Stimulated activated naive B cell treated with anti-CD40 and anti-IgM and Interleukin-4, amounts not matched to agents 10 μg/mL and 1 μg/mL and 100 μg/mL, for 72 hours (primary cell): ENCODE data around the gene TIMM22.
"Not testable (repeated sequence)": the region's sequence is repeated elsewhere in the genome, so short reads cannot be mapped to it uniquely, and the experiment has no call there.

Source experiments
- ATAC-seq, 2 donors: fragments of 150-1000 bp; cut with Tn5 transposase; replicated peaks; 2 replicates each; pipeline ENCODE4 v1.10.0; 2021; ENCODE audit warnings: moderate library complexity in 1 of 2
- DNase-seq: peaks from one replicate; pipeline ENCODE4 v3.0.0; 2021
- H3K27ac Mint-ChIP-seq: one replicate; pipeline ENCODE4 v1.8.0; 2022; ENCODE audit warnings: mild to moderate bottlenecking, mixed read lengths
- H3K27me3 Mint-ChIP-seq, 2 donors: one replicate each; pipeline ENCODE4 v1.8.0; 2022; ENCODE audit warnings: mixed read lengths in 2 of 2
- H3K36me3 Mint-ChIP-seq, 2 donors: one replicate each; pipeline ENCODE4 v1.8.0; 2022; ENCODE audit warnings: mixed read lengths in 2 of 2, mild to moderate bottlenecking in 1 of 2
- H3K4me1 Mint-ChIP-seq, 2 donors: one replicate each; pipeline ENCODE4 v1.8.0; 2022; ENCODE audit warnings: mixed read lengths in 2 of 2, mild to moderate bottlenecking in 1 of 2
- H3K4me3 Mint-ChIP-seq, 2 donors: one replicate each; pipeline ENCODE4 v1.8.0; 2022; ENCODE audit warnings: mild to moderate bottlenecking in 2 of 2, mixed read lengths in 2 of 2, moderate library complexity in 1 of 2
- H3K9me3 Mint-ChIP-seq, 2 donors: one replicate each; pipeline ENCODE4 v1.8.0; 2022; ENCODE audit warnings: mixed read lengths in 2 of 2, mild to moderate bottlenecking in 1 of 2

The TIMM22 gene

DNA sequence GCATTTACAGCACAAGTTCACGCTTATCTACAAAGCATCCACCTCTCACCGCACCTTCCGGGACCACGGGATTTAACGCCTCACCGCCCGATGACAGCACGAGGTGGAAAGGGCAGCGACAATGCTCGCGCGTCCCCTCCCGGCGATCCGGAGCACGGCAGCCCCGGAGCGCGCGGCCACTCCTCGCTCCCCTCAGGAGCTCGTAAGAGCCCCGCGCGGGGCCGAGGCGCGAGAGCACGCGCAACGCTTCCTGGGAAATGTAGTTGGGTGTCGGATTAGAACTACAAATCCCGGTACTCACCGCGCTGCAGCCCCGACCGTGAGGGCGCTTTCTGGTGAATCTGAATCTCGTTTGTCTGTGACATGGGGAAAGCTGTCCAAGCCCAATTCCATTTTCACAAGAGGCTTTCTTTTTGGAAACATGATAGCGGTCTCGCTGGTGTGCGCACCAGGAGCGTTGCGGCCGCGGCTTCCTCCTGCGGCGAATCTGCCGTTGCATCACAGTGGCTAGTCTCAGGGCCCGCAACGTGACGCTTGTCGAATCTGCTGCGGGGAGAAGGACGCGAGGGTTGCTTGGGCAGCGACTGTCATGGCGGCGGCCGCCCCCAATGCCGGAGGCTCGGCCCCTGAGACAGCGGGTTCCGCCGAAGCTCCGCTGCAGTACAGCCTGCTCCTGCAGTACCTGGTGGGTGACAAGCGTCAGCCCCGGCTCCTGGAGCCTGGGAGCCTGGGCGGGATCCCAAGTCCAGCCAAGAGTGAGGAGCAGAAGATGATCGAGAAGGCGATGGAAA, at the start of gene TIMM22:
Gene TIMM22, plus strand, starts transcription at position 576 of the 791 bp plus-strand sequence. Its CDS starts 14 bp downstream, at position 590.
- Mint-ChIP-seq H3K9me3 (peaks cover 15 to 16% of the 10 kb centered on the region in 2 donors), H3K36me3 (peaks cover 10 to 40% of the 10 kb centered on the region in 2 donors), H3K4me3 (peak within 1 kb of the TSS; percentile 94 to 97), H3K4me1 (peaks cover 12 to 25% of the 10 kb centered on the region in 2 donors), H3K27me3 (no peaks in the 10 kb centered on the region), H3K27ac (peak within 1 kb of the TSS; percentile 99)
- ATAC-seq: peak; percentile 95 to 96
- peak; percentile 95 for DNase-seq

DNA sequence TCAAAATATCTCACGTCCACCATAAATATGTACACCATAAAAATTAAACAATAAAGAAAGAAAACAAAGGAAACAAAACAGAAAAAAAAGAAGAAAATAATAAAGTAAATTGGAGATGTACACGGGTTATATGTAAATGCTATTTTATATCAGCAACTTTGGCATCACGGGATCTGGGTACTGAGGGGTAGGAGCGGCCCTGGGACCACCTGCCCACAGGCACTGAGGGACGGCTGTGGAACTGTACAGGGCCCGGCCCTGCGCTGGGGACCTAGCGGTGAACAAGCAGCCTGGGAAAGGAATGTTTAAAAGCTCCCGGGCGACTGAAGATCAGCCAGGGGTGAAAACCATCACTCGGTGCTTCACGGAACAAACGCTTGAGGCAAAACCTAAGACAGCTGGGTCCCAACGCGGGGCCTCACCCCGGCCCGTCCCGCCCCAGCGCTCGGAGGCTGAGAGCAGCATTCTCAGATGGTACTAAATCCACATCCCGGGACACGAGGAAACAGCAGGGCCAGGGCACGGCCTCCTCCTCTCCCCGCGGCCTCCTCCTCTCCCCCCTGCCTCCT, 48.6 kb upstream of the TIMM22 start:
- no peak for DNase-seq
- Mint-ChIP-seq H3K4me1 (no peaks in the 10 kb centered on the region), H3K36me3 (no peaks in the 10 kb centered on the region), H3K27ac (no peak overlapping the region), H3K27me3 (peaks cover 23 to 30% of the 10 kb centered on the region in 2 donors), H3K4me3 (no peak overlapping the region), H3K9me3 (no peaks in the 10 kb centered on the region)
- no peak for ATAC-seq

DNA sequence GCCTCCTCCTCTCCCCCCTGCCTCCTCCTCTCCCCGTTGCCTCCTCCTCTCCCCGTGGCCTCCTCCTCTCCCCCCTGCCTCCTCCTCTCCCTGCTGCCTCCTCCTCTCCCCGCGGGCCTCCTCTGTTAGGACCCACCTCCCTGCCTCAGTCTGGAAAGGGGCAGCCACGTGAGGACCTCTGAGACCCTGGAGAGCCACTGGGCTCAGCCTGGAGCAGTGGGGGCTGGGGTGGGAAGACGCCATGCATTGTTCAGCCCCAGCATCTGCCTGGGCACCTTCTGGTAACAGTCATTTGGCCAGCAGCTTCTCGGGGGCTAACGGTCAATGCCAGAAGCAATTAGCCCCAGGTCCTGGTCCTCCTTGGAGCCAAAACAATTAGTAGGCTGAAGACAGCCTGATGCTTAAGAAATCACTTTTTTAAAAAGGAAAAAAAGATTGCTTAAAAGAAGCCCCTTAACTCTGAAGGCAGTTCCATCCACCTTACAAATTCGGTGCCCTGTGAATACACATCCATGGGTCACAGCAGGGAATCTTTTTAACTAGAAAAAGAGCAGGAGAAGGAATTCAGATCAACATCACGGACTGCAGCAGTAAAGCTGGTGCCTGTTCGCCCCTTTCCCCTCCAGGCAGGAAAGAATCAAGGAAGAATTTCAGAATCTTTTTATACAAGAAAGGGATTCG, 47.2 kb upstream of the TIMM22 start:
- DNase-seq (no peak), ATAC-seq (no peak)
- H3K36me3 Mint-ChIP-seq: no peaks in the 10 kb centered on the region
- H3K27me3 Mint-ChIP-seq: peaks cover 31 to 38% of the 10 kb centered on the region in 2 donors
- no peak overlapping the region for H3K4me3 Mint-ChIP-seq
- H3K27ac Mint-ChIP-seq: no peak overlapping the region
- H3K9me3 Mint-ChIP-seq: no peaks in the 10 kb centered on the region
- H3K4me1 Mint-ChIP-seq: no peaks in the 10 kb centered on the region

DNA sequence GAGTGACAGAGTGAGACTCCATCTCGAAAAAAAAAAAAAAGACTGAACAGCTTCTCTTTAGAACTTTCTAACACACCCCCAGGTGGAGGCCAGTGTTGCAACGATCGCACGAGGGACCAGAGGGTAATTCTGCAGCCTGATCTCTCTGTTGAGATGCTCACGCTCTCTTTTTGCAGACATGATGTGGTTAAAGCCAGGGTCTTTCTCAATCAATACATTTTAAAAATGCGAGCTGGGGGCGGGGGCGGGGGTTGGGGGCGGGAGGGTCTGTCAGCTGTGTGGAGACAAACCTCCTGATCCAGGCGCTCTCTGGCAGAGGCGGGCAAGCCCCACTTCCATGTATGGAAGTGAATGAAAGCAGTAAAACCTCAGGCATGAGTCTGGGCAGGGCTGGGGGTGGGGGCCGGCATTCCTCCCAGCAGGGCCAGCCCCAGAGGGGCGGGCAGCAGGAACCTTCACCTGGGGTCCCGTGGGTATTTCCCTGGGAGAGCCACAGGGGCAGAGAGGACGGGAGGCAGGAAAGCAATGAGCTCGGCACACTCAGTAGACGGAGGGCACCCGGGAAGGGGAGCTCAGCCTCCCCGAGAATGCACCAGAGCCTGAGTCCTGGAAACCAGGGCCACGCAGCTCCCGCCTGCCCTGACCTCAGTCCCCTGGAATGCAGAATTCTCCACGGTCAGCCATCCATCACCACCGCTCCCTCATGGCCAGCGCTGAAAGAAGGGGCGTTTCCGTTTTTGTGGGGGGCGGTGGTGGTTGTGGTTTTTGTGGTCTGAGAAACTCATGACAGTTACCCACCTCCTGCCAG, 45.4 kb upstream of the TIMM22 start:
- Mint-ChIP-seq H3K36me3 (no peaks in the 10 kb centered on the region), H3K4me3 (no peak overlapping the region), H3K27ac (peak overlapping the region; percentile 37), H3K9me3 (no peaks in the 10 kb centered on the region), H3K4me1 (no peaks in the 10 kb centered on the region), H3K27me3 (peaks cover 35 to 40% of the 10 kb centered on the region in 2 donors)
- no peak for ATAC-seq
- no peak for DNase-seq

DNA sequence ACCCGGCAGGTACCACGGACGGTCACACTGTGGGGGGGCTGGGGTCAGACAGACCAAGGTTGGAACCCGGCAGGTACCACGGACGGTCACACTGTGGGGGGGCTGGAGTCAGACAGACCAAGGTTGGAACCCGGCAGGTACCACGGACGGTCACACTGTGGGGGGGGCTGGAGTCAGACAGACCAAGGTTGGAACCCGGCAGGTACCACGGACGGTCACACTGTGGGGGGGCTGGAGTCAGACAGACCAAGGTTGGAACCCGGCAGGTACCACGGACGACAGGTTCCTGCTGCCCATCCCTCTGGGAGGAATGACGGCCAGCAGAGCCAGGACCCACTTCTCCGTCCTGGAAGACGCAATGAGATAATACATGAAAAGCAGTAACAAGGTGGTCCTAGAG, 44.3 kb upstream of the TIMM22 start:
- H3K36me3 Mint-ChIP-seq, ATAC-seq, H3K4me3 Mint-ChIP-seq, H3K4me1 Mint-ChIP-seq, H3K9me3 Mint-ChIP-seq, DNase-seq, H3K27ac Mint-ChIP-seq: not testable (repeated sequence)
- H3K27me3 Mint-ChIP-seq: peaks cover 35 to 40% of the 10 kb centered on the region in 2 donors

DNA sequence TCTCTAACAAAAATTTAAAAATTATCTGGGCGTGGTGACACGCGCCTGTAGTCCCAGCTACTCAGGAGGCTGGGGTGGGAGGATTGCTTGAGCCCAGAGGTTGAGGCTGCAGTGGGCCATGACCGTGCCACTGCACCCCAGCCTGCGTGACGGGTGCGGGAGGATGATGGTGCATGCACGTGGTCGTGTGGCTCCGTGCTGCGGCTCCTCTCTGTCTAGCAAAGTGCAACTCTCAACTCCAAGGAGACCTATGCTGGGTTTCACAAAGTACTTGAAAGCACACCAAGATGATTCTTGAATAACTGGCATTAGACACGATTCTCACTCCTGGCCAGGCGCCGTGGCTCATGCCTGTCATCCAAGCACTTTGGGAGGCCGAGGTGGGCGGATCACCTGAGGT, 43.2 kb upstream of the TIMM22 start:
- H3K27ac Mint-ChIP-seq: no peak overlapping the region
- H3K36me3 Mint-ChIP-seq: no peaks in the 10 kb centered on the region
- H3K27me3 Mint-ChIP-seq: peaks cover 40 to 45% of the 10 kb centered on the region in 2 donors
- DNase-seq (no peak), ATAC-seq (no peak)
- H3K4me3 Mint-ChIP-seq: no peak overlapping the region
- no peaks in the 10 kb centered on the region for H3K9me3 Mint-ChIP-seq
- no peaks in the 10 kb centered on the region for H3K4me1 Mint-ChIP-seq

DNA sequence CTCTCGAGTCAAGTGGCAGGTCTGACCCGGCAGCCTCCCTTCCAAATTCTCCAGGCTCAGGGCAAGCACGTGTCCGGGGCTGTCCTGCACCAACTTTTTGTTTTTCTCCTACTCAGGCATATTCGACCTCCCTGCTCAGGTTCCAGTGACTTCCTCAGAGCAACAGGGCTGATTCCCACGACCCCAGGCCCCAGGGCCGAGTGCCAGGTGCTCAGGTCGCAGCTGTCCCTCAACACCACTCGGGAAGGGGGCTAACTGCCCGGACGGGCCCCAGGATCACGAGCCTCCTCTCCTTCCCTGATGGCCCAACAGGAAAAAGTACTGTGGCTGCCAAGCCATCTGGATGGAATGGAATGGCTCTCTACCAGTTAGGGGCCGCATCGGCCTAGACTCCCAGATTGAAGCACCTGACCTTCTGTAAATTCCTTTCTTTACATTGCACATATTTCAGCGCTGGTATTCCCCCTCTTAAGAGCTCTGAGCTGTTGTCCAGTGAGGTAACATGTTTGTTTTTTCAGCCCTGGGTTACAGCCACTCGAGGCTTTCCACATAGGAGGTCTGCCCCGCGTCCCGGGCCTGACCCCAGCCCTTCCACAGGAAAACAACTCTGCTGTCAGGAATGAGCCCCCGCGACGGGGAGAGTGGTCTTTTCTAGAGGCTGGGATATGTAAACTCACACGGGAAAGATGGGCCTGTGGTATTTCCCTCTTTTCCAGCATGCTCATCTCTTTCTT, 42.3 kb upstream of the TIMM22 start:
- no peak for DNase-seq
- peaks cover 40 to 45% of the 10 kb centered on the region in 2 donors for H3K27me3 Mint-ChIP-seq
- no peaks in the 10 kb centered on the region for H3K9me3 Mint-ChIP-seq
- no peaks in the 10 kb centered on the region for H3K4me1 Mint-ChIP-seq
- no peak overlapping the region for H3K4me3 Mint-ChIP-seq
- no peak for ATAC-seq
- H3K36me3 Mint-ChIP-seq: no peaks in the 10 kb centered on the region
- no peak overlapping the region for H3K27ac Mint-ChIP-seq

DNA sequence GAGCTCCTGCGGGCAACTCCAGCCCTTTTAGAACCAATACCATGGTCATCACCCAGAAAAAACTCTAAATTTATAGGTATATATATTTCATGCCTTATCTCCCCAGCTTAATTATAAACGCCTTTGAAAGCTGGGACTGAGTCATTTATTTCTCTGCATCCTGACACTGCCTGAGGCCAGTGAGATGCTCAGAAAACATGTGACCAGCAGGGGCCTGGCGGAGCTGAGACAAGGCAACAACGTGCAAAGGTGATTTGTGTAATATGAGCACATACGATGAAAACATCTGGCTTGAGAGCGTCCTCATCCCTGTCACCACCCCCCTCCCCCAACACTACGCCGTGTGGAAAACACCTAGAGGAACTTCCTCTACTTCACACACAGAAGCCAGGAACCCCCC, 40.0 kb upstream of the TIMM22 start:
- H3K27me3 Mint-ChIP-seq: peaks cover 22 to 29% of the 10 kb centered on the region in 2 donors
- H3K27ac Mint-ChIP-seq: no peak overlapping the region
- no peaks in the 10 kb centered on the region for H3K9me3 Mint-ChIP-seq
- DNase-seq (no peak), ATAC-seq (no peak)
- no peaks in the 10 kb centered on the region for H3K4me1 Mint-ChIP-seq
- no peak overlapping the region for H3K4me3 Mint-ChIP-seq
- H3K36me3 Mint-ChIP-seq: no peaks in the 10 kb centered on the region

DNA sequence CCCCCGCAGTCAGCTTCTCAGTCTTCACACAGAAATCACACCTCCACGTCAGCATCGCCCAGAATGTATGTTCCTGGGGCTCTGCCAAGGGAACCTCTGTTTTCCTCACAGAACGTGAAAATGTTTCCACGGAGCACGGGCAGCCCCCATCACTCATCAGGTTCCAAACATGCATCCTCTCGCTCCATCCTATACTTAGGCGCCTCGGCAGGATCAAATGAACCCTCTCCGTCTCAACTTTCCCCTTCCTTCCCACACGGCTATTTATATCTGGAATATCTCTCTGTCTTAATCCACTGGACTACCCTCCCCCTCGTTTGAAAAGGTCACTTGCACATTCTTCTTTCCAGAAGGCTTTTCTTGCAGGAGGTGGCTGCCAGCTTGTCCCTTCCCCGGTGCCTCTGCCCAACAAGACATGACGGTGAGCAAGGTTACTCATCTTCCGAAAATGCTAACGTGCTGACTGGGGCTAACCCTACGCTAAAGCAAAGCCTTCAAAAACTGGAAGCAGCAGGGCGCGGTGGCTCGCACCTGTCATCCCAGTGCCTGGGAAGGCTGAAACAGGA, 39.0 kb upstream of the TIMM22 start:
- Mint-ChIP-seq H3K36me3 (no peaks in the 10 kb centered on the region), H3K4me3 (no peak overlapping the region), H3K27me3 (peaks cover 18 to 25% of the 10 kb centered on the region in 2 donors), H3K27ac (no peak overlapping the region), H3K9me3 (no peaks in the 10 kb centered on the region), H3K4me1 (no peaks in the 10 kb centered on the region)
- DNase-seq (no peak), ATAC-seq (no peak)

DNA sequence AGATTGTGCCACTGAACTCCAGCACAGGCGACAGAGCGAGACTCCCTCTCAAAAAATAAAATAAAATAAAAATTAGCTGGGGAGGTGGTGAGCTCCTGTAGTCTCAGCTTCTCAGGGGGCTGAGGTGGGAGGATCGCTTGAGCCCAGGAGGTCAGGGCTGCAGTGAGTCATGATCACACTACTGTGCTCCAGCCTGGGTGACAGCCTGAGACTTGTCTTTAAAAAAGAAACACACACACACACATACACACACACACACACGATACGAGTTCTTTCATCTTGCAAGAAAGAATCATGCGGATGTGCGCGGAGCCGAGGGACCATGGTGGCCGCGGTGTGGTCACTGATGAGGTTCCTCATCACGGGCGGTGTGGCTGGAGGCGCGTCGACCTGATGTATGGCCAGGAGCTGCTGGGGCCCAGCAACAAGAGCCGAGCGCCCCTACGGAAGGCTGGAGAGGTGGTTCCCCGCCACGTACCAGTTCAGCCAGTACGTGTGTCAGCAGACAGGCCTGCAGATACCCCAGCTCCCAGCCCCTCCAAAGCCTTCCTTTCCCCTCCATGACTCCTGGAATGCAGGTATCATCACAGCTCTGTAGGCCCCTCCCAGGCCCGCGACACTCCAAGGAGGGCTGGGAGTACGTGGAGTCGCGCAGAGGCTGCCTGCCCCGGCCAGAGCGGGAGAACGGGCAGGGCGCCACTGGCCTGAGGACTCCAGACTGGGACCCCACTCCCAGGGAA, 38.0 kb upstream of the TIMM22 start:
- no peaks in the 10 kb centered on the region for H3K36me3 Mint-ChIP-seq
- no peaks in the 10 kb centered on the region for H3K9me3 Mint-ChIP-seq
- H3K4me3 Mint-ChIP-seq: no peak overlapping the region
- no peak overlapping the region for H3K27ac Mint-ChIP-seq
- peaks cover 16 to 17% of the 10 kb centered on the region in 2 donors for H3K27me3 Mint-ChIP-seq
- no peaks in the 10 kb centered on the region for H3K4me1 Mint-ChIP-seq
- DNase-seq (no peak), ATAC-seq (no peak)

DNA sequence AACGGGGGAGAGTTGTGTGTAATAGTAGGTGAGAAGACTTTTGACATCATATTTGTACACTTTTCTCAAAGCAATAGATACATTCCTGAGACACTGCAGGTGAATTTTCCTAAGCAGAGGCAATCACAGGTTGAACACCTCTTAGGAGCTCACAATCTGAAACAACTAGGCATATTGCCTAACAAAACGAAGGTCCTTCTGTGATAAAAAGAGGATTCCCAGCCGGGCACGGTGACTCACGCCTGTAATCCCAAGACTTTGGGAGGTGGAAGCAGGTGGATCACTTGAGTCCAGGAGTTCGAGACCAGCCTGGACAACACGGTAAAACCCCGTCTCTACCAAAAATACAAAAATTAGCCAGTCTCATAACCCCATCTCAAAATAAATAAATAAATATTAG, 34.8 kb upstream of the TIMM22 start:
- H3K4me1 Mint-ChIP-seq: no peaks in the 10 kb centered on the region
- H3K27ac Mint-ChIP-seq: no peak overlapping the region
- no peak for ATAC-seq
- no peak overlapping the region for H3K4me3 Mint-ChIP-seq
- H3K36me3 Mint-ChIP-seq: no peaks in the 10 kb centered on the region
- peaks cover 7 to 10% of the 10 kb centered on the region in 2 donors for H3K27me3 Mint-ChIP-seq
- H3K9me3 Mint-ChIP-seq: no peaks in the 10 kb centered on the region
- no peak for DNase-seq

DNA sequence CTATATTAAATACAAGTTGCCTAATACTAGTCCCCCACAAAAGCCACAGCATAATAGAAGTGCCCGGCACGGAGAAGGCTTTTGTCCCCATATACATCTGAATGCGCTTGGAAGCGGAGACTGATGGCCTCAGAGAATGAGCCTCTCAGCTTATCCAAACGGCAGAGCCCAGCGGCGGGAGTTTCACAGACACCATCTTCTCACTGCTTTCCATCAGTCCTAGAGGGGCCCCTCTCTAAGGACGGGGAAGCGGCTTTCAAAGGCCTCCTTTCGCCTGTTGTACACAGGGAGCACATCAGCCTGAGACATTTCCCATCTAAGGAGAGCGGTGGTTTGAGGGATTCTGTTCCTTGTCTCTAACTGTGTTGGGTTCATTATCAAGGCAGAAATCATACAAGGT, 34.3 kb upstream of the TIMM22 start:
- no peak overlapping the region for H3K27ac Mint-ChIP-seq
- no peaks in the 10 kb centered on the region for H3K36me3 Mint-ChIP-seq
- no peaks in the 10 kb centered on the region for H3K9me3 Mint-ChIP-seq
- H3K27me3 Mint-ChIP-seq: peaks cover 12 to 15% of the 10 kb centered on the region in 2 donors
- H3K4me3 Mint-ChIP-seq: no peak overlapping the region
- no peak for DNase-seq
- no peak for ATAC-seq
- no peaks in the 10 kb centered on the region for H3K4me1 Mint-ChIP-seq

DNA sequence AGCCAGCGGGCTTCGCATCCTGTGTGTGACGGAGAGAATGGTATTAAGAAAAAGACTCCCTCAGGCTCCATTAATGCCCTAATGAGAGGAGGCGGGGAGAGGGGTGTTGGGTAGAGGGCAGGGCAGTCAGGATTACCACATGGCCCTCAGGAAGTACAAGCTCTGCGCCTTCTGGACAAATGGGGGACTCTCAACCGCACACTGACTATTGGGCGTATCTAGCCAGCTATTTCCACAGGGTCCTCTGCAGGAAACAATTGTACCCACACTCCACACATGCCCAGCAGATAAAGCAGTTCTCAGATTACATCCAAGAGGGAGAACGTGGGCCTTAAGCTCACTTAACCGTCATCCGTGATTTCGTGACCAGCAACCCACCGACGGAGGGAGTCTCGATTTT, 32.1 kb upstream of the TIMM22 start:
- Mint-ChIP-seq H3K27me3 (peaks cover 19 to 28% of the 10 kb centered on the region in 2 donors), H3K9me3 (no peaks in the 10 kb centered on the region), H3K27ac (no peak overlapping the region), H3K36me3 (no peaks in the 10 kb centered on the region), H3K4me1 (no peaks in the 10 kb centered on the region), H3K4me3 (no peak overlapping the region)
- ATAC-seq: no peak
- DNase-seq: no peak
